Peyer's patch (tissue), 4 donors: Measurements from ENCODE around the gene VPS52.

Experiments used
- CTCF ChIP-seq, 6 experiments: fragments of 450-650 bp in 4 of 6; fragments of 200-600 bp in 2 of 6; sonication (generic) in 1 of 6; IDR thresholded peaks; one replicate each; pipeline ENCODE4 v1.5.1; 2017 to 2019; ENCODE audit warnings: antibody characterized with exemption in 6 of 6, mild to moderate bottlenecking in 3 of 6, moderate library complexity in 1 of 6
- POLR2A ChIP-seq, 2 donors: fragments of 450-650 bp; IDR thresholded peaks; one replicate each; pipeline ENCODE4 v1.5.1; 2017; ENCODE audit warnings: antibody characterized with exemption in 2 of 2, mild to moderate bottlenecking in 2 of 2, moderate library complexity in 2 of 2

- TF ChIP-seq CTCF (IDR thresholded peaks at IDR 0.05): no peak
- TF ChIP-seq POLR2A (IDR thresholded peaks at IDR 0.05): no peak
Observed at GRCh38 chr6:33216117-33216649, 55.5 kb downstream of the VPS52 start.
